Heart left ventricle (tissue), 13 donors: Measurements from ENCODE around the gene GGT7.

Experiments
- CTCF ChIP-seq, 12 donors: fragments of 200-600 bp; sonication (generic) in 4 of 12; IDR thresholded peaks; one replicate each; pipeline versions ENCODE4 v1.5.0 to v1.8.0; 2018 to 2022; ENCODE audit warnings: antibody characterized with exemption in 12 of 12, mild to moderate bottlenecking in 5 of 12
- POLR2A ChIP-seq, 2 donors: fragments of 450-650 bp; IDR thresholded peaks; one replicate each; pipeline ENCODE4 v1.6.1; 2017; ENCODE audit warnings: antibody characterized with exemption in 2 of 2, mild to moderate bottlenecking in 2 of 2, moderate library complexity in 2 of 2
- donor health status: ischemic (EF 13 %, LVEDD 7.1; RV severe dilation, severe dysfunction).
- donor health status: DM: no; HTN: yes; CAD: no.
- donor health status: DM: no; HTN: no; CAD: no.
- donor health status: ischemic (EF 25% LVEDD 6.9; RV normal size, moderate dysfunction).
- donor health status: ischemic (EF 25% LVEDD 5.7; RV mildly dilated, moderate dysfunction).
- donor health status: ischemic (EF 35%, LVEDD 5.7; RV mildly dilated, moderate dysfunction).
- donor health status: nonischemic (EF 11% LVEDD 7.7; RV severe dilation, severe dysfunction).
- donor health status: DM: yes; HTN: yes; CAD: no.
- donor health status: PGD.
- donor health status: ischemic (EF 29% LVEDD 5.4; RV normal size, mild dysfunction).
- donor health status: nonischemic (EF 23%, LVEDD 6.1; RV moderate dilation, normal function).

GRCh38 chr20:34884260-34884659, 11.6 kb upstream of the GGT7 start:
- TF ChIP-seq CTCF (IDR thresholded peaks at IDR 0.05) (no peak), POLR2A (IDR thresholded peaks at IDR 0.05) (no peak)
